A673 (cell line): ENCODE data around the gene RAE1. TPM values are rescaled to one million over a fixed set of nuclear protein-coding genes. Genes with fewer than 3 reads are reported as not detected.

Experiments
- BruUV-seq: library from RNA; stranded (reverse); fragments of 400-500 nt; replicated peaks from 2 replicates; lab custom pipeline; 2021; lab: Mats Ljungman, UMichigan
- CTCF ChIA-PET: fragments of 300-600 bp; sonication (Branson Sonifier 250); formaldehyde crosslinking; loops from one replicate; lab custom pipeline; 2022; ENCODE audit warnings: antibody characterized with exemption; lab: Charles Lee
- POLR2A ChIA-PET: fragments of 300-600 bp; sonication (Branson Sonifier 250); formaldehyde crosslinking; loops from one replicate; lab custom pipeline; 2022; ENCODE audit warnings: antibody characterized with exemption; ENCODE audit not compliant: low non-redundant PET; lab: Charles Lee
- DNase-seq: peaks from one replicate; pipeline ENCODE4 v3.0.0-alpha.2; 2015; ENCODE audit warnings: low spot score
- H3K27ac ChIP-seq: fragments of 200-600 bp; sonication (generic); 2 replicates; pipeline ENCODE4 v1.5.1; 2016; ENCODE audit warnings: mixed run types, low read depth, mild to moderate bottlenecking, mixed read lengths, antibody characterized with exemption, low read length; ENCODE audit not compliant: poor library complexity, severe bottlenecking
- H3K27me3 ChIP-seq: fragments of 200-600 bp; sonication (generic); replicated peaks from 2 replicates; pipeline ENCODE4 v1.6.1; 2017; ENCODE audit warnings: mixed run types, low read depth, mild to moderate bottlenecking, mixed read lengths, antibody characterized with exemption, low read length; ENCODE audit not compliant: insufficient read depth, poor library complexity
- H3K36me3 ChIP-seq: fragments of 200-600 bp; sonication (generic); 2 replicates; pipeline ENCODE4 v1.6.1; 2016; ENCODE audit warnings: mixed run types, mild to moderate bottlenecking, mixed read lengths, antibody characterized with exemption, low read length; ENCODE audit not compliant: insufficient read depth, poor library complexity, severe bottlenecking
- H3K4me1 ChIP-seq: fragments of 200-600 bp; sonication (generic); 2 replicates; pipeline ENCODE4 v1.6.1; 2017; ENCODE audit warnings: mixed run types, mild to moderate bottlenecking, mixed read lengths, antibody characterized with exemption, low read length; ENCODE audit not compliant: insufficient read depth, poor library complexity, severe bottlenecking
- H3K4me3 ChIP-seq: fragments of 200-600 bp; sonication (generic); 2 replicates; pipeline ENCODE4 v1.5.1; 2016; ENCODE audit warnings: low read depth, mixed run types, mild to moderate bottlenecking, mixed read lengths, low read length; ENCODE audit not compliant: poor library complexity, severe bottlenecking
- H3K9me3 ChIP-seq: fragments of 200-600 bp; sonication (generic); 2 replicates; pipeline ENCODE4 v1.6.1; 2016; ENCODE audit warnings: mixed run types, low read depth, mild to moderate bottlenecking, mixed read lengths, antibody characterized with exemption, low read length; ENCODE audit not compliant: poor library complexity, severe bottlenecking
- EZH2 ChIP-seq: fragments of 200-600 bp; sonication (generic); IDR thresholded peaks from 2 replicates; pipeline ENCODE4 v1.6.1; 2017; ENCODE audit warnings: borderline replicate concordance, low read depth, mild to moderate bottlenecking, mixed read lengths, antibody characterized with exemption, low read length; ENCODE audit not compliant: poor library complexity, severe bottlenecking
- intact Hi-C: fragments of 100-400 bp; cut with micrococcal nuclease; formaldehyde crosslinking; loops from one replicate; pipeline ENCODE4 v1.10.0; 2022; ENCODE audit not compliant: unreplicated experiment
- total RNA-seq: library from RNA; stranded (reverse); gene quantifications from 2 replicates; pipeline ENCODE4 v1.2.3, GENCODE V29; 2021
- TF ChIP-seq, protein P1 (sequence below): fragments of 300-800, 200-600 bp; sonication (generic); conservative IDR thresholded peaks from 2 replicates; pipeline ENCODE4 v1.5.1; 2017; ENCODE audit warnings: low read depth, mild to moderate bottlenecking, antibody characterized with exemption, low read length, moderate library complexity, mixed read lengths

RAE1 gene
- total RNA-seq, 1 experiment from 2014 or later: 70.9 TPM

DNA sequence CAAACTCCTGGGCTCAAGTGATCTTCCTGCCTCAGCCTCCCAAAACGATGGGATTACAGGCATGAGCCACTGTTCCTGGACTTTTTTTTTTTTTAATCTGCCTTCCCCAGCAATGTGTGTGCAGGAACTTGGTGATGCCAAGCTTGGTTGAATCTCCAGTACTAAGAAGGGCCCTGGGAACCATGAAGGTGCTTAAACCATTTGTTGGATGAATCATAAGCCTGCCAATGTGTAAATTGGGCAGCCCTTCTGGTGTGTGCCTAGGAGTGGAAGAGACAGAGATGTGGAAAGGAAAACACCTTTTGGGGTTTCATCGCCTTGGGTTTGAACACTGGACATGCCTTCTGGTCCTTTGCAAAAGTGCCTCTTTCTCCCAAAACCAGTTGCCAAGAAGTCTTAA, 28.6 kb upstream of the RAE1 start:
- intact Hi-C loops: no loop called here
- Histone ChIP-seq H3K4me3 (no peak overlapping the region), H3K27ac (no peak overlapping the region), H3K9me3 (no peaks in the 10 kb centered on the region), H3K27me3 (peaks cover 3% of the 10 kb centered on the region), H3K4me1 (no peaks in the 10 kb centered on the region), H3K36me3 (no peaks in the 10 kb centered on the region)
- ChIA-PET CTCF (no interaction called here), POLR2A (no interaction called here)
- no peak for DNase-seq
- no TSS peak for BruUV-seq
- TF ChIP-seq EZH2: no peak
- TF ChIP-seq, protein P1, sequence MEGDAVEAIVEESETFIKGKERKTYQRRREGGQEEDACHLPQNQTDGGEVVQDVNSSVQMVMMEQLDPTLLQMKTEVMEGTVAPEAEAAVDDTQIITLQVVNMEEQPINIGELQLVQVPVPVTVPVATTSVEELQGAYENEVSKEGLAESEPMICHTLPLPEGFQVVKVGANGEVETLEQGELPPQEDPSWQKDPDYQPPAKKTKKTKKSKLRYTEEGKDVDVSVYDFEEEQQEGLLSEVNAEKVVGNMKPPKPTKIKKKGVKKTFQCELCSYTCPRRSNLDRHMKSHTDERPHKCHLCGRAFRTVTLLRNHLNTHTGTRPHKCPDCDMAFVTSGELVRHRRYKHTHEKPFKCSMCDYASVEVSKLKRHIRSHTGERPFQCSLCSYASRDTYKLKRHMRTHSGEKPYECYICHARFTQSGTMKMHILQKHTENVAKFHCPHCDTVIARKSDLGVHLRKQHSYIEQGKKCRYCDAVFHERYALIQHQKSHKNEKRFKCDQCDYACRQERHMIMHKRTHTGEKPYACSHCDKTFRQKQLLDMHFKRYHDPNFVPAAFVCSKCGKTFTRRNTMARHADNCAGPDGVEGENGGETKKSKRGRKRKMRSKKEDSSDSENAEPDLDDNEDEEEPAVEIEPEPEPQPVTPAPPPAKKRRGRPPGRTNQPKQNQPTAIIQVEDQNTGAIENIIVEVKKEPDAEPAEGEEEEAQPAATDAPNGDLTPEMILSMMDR: no peak

DNA sequence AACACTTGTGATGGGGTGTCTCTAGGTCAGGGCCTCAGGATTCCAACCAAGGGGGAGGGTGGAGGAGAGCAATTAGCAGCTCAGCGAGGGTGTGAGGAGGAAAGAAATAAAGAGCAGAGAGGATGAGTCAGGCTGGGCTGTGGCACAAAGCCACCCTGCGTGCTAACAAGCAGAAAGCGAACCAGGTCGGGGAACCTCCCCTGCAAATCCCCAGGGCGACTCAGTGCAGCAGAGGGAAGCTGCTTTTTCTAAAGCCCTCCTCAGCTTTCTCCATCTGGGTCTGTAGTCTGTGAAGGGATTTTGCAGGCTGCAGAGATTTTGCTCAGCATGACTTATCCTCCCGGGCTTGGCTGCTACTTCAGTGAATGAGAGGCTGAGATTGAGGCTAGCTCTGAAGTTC, 28.0 kb upstream of the RAE1 start:
- Histone ChIP-seq H3K4me3 (no peak overlapping the region), H3K4me1 (no peaks in the 10 kb centered on the region), H3K27ac (no peak overlapping the region), H3K36me3 (no peaks in the 10 kb centered on the region), H3K9me3 (no peaks in the 10 kb centered on the region), H3K27me3 (peaks cover 3% of the 10 kb centered on the region)
- POLR2A ChIA-PET: no interaction called here
- TF ChIP-seq, protein P1: no peak
- TF ChIP-seq EZH2: no peak
- DNase-seq: peak; percentile 84
- intact Hi-C loops: no loop called here
- BruUV-seq: no TSS peak
- CTCF ChIA-PET: interaction anchor here (0.6 kb wide), 1 partner anchor 198 kb away, joined by 3 read pairs; no protein-coding TSS in a partner anchor

DNA sequence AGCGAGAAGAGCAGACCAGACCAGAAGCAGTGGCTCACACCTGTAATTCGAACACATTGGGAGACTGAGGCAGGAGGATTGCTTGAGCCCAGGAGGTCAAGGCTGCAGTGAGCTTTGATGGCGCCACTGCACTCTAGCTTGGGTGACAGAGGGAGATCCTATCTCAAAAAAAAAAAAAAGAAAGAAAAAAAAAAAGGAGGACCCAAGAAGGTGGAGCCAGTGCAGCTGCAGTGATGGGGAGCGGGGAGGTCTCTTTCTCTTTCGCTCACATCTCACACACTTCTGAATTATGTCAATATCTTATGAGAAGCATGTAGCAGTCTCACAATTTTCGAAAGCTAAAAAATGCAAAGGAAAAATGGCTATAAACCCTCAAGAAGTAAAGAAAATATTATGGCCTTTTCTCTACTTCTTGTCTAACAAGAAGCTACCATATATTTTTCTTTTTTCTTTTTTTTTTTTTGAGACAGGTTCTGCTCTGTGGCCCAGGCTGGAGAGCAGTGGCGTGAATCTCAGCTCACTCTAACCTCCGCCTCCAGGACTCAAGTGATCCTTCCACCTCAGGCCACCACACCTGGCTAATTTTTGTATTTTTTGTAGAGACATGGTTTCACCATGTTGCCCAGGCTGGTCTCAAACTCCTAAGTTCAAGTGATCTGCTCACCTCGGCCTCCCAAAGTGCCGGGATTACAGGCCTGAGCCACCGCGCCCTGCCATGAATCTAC, 25.3 kb upstream of the RAE1 start:
- intact Hi-C loops: no loop called here
- Histone ChIP-seq H3K36me3 (no peaks in the 10 kb centered on the region), H3K4me3 (no peak overlapping the region), H3K9me3 (no peaks in the 10 kb centered on the region), H3K4me1 (no peaks in the 10 kb centered on the region), H3K27me3 (peaks cover 20% of the 10 kb centered on the region), H3K27ac (no peak overlapping the region)
- CTCF ChIA-PET: no interaction called here
- TF ChIP-seq, protein P1: no peak
- TF ChIP-seq EZH2: no peak
- DNase-seq: no peak
- POLR2A ChIA-PET: no interaction called here
- no TSS peak for BruUV-seq
